ENCODE results near the gene SGSM1.

The SGSM1 gene

DNA sequence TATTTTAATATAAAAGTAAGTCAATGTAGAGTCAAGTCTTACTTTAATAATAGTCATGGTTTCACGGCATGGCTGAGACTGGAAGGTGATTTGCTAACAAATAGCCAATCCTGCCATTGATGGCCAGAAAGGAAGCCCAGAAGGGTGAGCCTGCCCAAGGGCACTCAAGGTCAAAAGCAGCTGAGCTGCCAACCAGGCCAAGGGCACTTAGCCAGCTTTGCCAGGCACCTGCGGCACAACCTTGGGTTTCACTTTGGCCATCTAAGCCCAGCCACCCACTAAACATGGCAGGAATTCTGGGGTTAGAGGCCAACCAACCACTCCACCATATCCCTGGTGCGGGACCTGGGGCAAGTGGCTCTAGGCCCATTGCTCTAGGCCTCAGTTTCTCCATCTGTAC lies 136.3 kb downstream of the SGSM1 start:
- Histone ChIP-seq H3K4me3 (ENCODE audit: severe bottlenecking) (no peak overlapping the region), H3K27me3 (ENCODE audit: insufficient read depth, poor library complexity, severe bottlenecking) (no peaks in the 10 kb centered on the region), H3K36me3 (ENCODE audit: low read depth) (no peaks in the 10 kb centered on the region), H3K27ac (ENCODE audit: poor library complexity, severe bottlenecking) (peak overlapping the region; percentile 26), H3K4me1 (ENCODE audit: insufficient read depth, poor library complexity, severe bottlenecking) (peaks cover 5% of the 10 kb centered on the region), H3K9me3 (ENCODE audit: severe bottlenecking) (no peaks in the 10 kb centered on the region)
- DNase-seq (ENCODE audit: low spot score) (no peak), ATAC-seq (ENCODE audit: low read depth) (no peak)
- TF ChIP-seq, protein P1, sequence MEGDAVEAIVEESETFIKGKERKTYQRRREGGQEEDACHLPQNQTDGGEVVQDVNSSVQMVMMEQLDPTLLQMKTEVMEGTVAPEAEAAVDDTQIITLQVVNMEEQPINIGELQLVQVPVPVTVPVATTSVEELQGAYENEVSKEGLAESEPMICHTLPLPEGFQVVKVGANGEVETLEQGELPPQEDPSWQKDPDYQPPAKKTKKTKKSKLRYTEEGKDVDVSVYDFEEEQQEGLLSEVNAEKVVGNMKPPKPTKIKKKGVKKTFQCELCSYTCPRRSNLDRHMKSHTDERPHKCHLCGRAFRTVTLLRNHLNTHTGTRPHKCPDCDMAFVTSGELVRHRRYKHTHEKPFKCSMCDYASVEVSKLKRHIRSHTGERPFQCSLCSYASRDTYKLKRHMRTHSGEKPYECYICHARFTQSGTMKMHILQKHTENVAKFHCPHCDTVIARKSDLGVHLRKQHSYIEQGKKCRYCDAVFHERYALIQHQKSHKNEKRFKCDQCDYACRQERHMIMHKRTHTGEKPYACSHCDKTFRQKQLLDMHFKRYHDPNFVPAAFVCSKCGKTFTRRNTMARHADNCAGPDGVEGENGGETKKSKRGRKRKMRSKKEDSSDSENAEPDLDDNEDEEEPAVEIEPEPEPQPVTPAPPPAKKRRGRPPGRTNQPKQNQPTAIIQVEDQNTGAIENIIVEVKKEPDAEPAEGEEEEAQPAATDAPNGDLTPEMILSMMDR (IDR thresholded peaks at IDR 0.05; ENCODE audit: poor library complexity, severe bottlenecking) = no peak

DNA sequence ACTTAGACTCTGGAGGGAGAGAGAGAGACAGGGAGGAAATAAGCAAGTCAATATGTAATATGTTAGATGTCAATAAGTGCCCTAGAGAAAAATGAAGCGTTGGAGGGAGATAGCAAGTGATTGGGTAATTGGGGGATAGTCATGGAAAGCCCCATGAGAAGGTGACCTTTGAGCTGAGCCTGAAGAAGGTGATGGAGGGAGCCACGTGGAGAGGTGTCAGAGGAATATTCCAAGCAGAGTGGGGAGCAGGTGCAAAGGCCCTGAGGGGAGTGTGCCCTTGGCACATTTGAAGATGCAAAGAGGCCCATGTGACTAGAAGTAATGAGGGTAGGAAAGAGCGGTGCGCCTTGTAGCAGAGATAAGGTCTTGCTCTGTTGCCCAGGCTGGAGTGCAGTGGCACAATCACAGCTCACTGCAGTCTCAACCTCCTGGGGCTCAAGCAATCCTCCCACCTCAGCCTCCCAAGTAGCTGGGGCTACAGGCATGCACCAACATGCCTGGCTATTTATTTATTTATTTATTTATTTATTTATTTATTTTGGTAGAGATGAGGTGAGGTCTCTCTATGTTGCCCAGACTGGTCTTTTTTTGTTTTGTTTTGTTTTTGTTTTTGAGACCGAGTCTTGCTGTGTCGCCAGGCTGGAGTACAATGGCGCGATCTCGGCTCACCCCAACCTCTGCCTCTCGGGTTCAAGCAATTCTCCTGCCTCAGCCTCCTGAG lies 138.4 kb downstream of the SGSM1 start:
- Histone ChIP-seq H3K36me3 (ENCODE audit: low read depth) (no peaks in the 10 kb centered on the region), H3K27me3 (ENCODE audit: insufficient read depth, poor library complexity, severe bottlenecking) (no peaks in the 10 kb centered on the region), H3K4me3 (ENCODE audit: severe bottlenecking) (no peak overlapping the region), H3K9me3 (ENCODE audit: severe bottlenecking) (no peaks in the 10 kb centered on the region), H3K27ac (ENCODE audit: poor library complexity, severe bottlenecking) (no peak overlapping the region), H3K4me1 (ENCODE audit: insufficient read depth, poor library complexity, severe bottlenecking) (peaks cover 5% of the 10 kb centered on the region)
- no peak for DNase-seq (ENCODE audit: low spot score)
- TF ChIP-seq, protein P1 (IDR thresholded peaks at IDR 0.05; ENCODE audit: poor library complexity, severe bottlenecking) = no peak
- ATAC-seq (ENCODE audit: low read depth) = no peak

DNA sequence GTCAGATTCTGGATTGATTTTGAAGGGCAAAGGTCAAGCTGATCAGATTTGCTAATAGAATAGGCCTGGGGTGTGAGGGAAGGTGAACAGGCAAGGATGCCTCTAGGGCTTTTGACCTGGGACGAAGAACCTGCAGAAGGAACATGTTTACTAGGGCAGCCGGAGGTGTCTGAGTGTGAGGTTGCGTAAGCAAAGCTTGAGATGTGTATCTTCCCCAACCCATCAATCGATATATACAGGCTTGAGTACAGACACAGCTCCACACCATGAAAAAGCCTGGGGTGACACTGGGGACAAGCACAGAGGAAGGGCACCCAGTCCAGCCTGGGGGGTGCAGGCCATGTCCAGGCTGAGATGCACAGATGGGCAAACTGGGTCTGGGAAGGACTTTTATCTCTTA lies 139.4 kb downstream of the SGSM1 start:
- DNase-seq (ENCODE audit: low spot score) (no peak), ATAC-seq (ENCODE audit: low read depth) (no peak)
- H3K36me3 ChIP-seq (ENCODE audit: low read depth) = no peaks in the 10 kb centered on the region
- peaks cover 11% of the 10 kb centered on the region for H3K4me1 ChIP-seq (ENCODE audit: insufficient read depth, poor library complexity, severe bottlenecking)
- no peak overlapping the region for H3K27ac ChIP-seq (ENCODE audit: poor library complexity, severe bottlenecking)
- TF ChIP-seq, protein P1 (IDR thresholded peaks at IDR 0.05; ENCODE audit: poor library complexity, severe bottlenecking) = no peak
- no peaks in the 10 kb centered on the region for H3K27me3 ChIP-seq (ENCODE audit: insufficient read depth, poor library complexity, severe bottlenecking)
- no peaks in the 10 kb centered on the region for H3K9me3 ChIP-seq (ENCODE audit: severe bottlenecking)
- H3K4me3 ChIP-seq (ENCODE audit: severe bottlenecking) = no peak overlapping the region

- Histone ChIP-seq H3K4me1 (ENCODE audit: insufficient read depth, poor library complexity, severe bottlenecking) (peaks cover 17% of the 10 kb centered on the region), H3K9me3 (ENCODE audit: severe bottlenecking) (no peaks in the 10 kb centered on the region), H3K36me3 (ENCODE audit: low read depth) (no peaks in the 10 kb centered on the region), H3K27me3 (ENCODE audit: insufficient read depth, poor library complexity, severe bottlenecking) (no peaks in the 10 kb centered on the region), H3K4me3 (ENCODE audit: severe bottlenecking) (no peak overlapping the region), H3K27ac (ENCODE audit: poor library complexity, severe bottlenecking) (no peak overlapping the region)
- TF ChIP-seq, protein P1 (IDR thresholded peaks at IDR 0.05; ENCODE audit: poor library complexity, severe bottlenecking) = no peak
- DNase-seq (ENCODE audit: low spot score) (no peak), ATAC-seq (ENCODE audit: low read depth) (no peak)
Observed at GRCh38 chr22:24947383-24947782, 141.4 kb downstream of the SGSM1 start.

GRCh38 chr22:24947881-24948280 lies 141.9 kb downstream of the SGSM1 start:
- ATAC-seq (ENCODE audit: low read depth) (no peak), DNase-seq (ENCODE audit: low spot score) (no peak)
- no peaks in the 10 kb centered on the region for H3K27me3 ChIP-seq (ENCODE audit: insufficient read depth, poor library complexity, severe bottlenecking)
- H3K4me1 ChIP-seq (ENCODE audit: insufficient read depth, poor library complexity, severe bottlenecking) = peaks cover 16% of the 10 kb centered on the region
- H3K27ac ChIP-seq (ENCODE audit: poor library complexity, severe bottlenecking) = no peak overlapping the region
- TF ChIP-seq, protein P1 (IDR thresholded peaks at IDR 0.05; ENCODE audit: poor library complexity, severe bottlenecking) = no peak
- H3K9me3 ChIP-seq (ENCODE audit: severe bottlenecking) = no peaks in the 10 kb centered on the region
- no peak overlapping the region for H3K4me3 ChIP-seq (ENCODE audit: severe bottlenecking)
- H3K36me3 ChIP-seq (ENCODE audit: low read depth) = no peaks in the 10 kb centered on the region
